NOMO-1 treated with DMSO at 0.1 percent for 48 hours (cell line): ENCODE measurements around the gene OBI1.
"Not testable (repeated sequence)": the region's sequence is repeated elsewhere in the genome, so short reads cannot be mapped to it uniquely, and the experiment has no call there.

ENCODE experiments used
- DNase-seq: peaks from one replicate; lab custom pipeline; 2025; ENCODE audit not compliant: unreplicated experiment; lab: John Stamatoyannopoulos, UW

The OBI1 gene

DNA sequence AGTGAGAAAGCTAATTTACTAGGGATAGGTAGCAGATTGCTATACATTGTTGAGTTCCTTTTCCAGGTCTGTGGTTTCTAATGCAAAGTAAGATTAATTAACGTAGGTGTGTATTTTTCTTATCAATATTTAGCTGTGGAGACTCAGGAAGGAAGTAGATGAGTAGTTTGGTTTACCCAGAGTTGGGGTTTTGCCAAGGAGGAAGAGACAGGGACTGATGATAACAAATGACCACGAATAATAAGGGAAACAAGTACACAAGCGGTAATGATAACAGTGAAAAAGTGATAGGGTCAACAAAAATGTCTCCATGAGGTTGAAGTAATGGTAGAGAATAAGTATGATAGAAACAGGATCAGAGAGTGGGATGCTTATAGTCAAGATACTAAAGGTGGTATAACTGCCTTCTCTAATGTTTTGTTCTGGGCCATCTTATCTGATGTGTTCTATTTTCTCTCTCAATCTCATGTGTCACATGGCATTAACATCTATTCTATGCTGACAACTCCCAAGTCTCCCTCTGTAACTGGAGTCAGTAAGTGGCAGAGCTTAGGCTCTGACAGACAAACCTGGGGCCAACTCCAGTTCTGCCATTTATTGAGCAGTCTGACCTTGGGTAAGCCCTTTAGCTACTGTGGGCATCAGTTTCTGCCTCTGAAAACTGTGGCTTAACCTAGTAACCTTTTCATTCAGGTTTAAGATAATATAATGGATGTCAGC lies 8.8 kb downstream of the OBI1 start:
- no peak for DNase-seq

DNA sequence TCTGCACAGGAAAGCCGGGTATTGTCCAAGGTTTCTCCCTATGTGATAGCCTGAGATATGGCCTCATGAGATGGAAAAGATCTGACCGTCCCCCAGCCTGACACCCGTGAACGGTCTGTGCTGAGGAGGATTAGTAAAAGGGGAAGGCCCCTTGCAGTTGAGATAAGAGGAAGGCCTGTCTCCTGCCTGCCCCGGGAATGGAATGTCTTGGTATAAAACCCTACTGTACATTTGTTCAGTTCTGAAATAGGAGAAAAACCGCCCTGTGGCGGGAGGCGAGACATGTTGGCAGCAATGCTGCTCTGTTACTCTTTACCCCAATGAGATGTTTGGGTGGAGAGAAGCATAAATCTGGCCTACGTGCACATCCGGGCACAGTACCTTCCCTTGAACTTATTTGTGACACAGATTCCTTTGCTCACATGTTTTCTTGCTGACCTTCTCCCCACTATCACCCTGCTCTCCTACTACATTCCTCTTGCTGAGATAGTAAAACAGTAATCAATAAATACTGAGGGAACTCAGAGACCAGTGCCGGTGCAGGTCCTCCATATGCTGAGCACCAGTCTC lies 11.8 kb downstream of the OBI1 start:
- DNase-seq, result not testable (repeated sequence)

DNA sequence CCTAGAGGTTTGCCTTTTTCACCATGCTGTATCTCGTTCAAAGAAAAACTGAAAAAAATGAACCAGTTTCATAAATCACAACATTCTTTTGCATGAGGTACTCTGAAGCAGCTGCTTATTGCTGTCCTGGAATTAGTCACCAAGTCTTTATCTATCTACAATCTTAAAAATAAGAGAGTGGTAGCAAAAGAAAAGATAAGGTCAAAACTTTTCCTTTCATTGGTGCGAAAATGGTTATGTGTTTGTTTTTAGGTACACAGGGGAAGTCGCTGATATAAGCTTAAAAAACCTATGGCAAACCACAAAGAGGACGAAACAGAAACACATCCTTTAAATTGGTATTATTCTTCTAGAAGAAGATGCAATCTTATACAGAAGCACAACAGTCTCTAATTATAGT lies 20.7 kb downstream of the OBI1 start:
- no peak for DNase-seq

DNA sequence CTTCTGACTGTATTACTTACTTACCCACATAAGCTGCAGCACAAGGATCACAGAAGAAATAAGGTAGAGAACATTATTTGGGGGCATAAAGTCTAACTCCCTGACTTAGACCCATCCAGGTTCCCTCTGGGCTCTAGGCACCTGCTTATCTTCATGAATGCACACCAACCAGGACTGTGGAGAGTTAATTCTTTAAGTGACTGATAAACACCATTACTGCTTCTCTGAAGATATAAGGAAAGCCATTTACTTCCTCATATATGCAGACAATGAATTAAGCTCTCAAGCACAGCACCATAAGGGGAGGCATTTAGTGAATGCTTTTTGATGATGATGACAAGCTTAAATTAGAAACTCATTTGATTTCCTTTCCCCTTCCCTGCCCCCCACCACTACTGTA lies 22.5 kb downstream of the OBI1 start:
- no peak for DNase-seq

DNA sequence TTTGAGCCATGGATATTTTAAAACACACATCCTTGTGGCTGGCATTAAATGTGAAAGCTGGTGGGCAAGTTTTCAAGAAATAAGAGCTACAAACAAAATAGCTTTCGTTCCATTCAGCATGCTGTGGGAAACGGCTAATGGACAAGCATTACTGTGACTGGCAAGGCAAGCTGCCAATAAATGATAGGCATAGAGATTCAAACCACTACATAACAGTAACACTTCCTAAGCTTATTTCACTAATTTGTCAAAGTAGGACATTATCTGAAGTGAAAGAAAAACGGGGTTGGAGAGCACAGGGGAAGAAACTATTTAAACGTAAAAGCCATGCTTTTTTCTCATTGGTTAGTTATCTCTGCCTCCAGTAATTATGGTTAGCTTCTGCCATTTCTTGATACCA lies 26.0 kb downstream of the OBI1 start:
- no peak for DNase-seq

DNA sequence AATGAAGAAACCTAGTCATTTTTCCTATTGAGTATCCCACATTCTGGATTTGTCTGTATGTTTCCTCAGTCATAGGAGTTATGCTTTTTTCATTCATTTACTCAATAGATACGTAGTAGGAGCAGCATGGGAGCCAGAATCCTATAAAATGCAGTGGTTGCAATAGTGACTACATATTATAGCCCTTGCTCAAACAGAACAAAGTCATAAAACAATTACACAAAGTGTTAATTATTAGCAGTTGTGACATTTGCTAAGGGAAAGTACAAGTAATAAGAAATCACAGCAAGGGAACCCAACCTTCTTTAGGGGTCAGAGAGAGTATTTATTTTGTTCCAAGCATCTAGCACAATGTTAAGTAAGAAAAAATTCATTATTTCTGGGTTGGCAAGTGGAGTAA lies 27.9 kb downstream of the OBI1 start:
- DNase-seq, result no peak

DNA sequence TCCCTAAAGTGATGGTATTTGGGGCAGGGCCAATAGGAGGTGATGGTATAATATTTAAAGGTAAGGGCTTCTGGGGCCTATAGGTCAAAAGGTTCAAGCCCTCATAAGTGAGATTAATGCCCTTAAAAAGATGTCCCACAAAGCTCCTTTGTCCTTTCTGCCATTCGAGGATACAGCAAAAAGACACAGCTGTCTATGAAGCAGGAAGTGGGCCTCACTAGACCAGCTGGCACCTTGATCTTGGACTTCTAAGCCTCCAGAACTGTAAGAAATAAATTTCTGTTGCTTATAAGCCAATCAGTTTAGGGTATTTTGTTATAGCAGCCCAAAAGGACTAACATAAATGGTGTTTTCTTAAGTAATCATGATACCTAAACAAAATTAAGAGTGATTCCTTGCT lies 28.4 kb downstream of the OBI1 start:
- DNase-seq, result no peak

DNA sequence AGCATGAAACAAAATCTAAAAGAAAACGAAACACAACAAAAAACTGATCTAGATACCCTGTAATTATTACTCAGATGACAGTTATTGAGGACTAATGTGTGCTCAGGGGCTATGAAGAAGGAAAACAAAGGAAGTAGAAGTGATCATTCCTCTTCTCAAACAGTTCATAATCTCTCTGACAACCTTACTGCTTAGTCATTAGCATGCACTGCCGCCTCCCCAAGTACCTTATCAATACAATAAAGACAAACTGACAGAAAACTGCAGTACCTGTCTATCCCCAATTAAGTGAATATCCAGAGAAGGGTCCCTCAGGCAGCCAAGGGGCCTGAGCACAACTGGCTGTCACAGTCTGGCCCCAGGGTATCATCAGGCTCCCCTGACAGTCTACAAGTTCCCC lies 33.6 kb downstream of the OBI1 start:
- DNase-seq, result no peak

DNA sequence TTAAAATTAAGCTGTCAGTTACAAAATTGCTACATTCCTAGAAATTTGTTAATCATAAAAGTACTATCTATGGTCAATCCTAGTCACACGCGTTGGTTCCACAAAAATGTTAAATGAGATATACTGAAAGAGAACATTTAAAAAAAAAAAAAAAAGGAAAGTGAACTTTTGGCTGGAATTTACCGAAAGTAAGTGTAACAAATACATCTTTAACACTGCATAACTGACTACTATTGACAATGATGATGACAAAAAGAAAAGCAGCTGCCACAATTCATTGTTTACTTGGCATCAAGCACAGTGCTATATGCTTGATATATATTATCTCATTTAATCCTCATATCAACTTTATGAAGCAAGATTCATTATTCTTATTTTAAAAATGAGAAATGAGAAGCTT lies 35.8 kb downstream of the OBI1 start:
- no peak for DNase-seq

DNA sequence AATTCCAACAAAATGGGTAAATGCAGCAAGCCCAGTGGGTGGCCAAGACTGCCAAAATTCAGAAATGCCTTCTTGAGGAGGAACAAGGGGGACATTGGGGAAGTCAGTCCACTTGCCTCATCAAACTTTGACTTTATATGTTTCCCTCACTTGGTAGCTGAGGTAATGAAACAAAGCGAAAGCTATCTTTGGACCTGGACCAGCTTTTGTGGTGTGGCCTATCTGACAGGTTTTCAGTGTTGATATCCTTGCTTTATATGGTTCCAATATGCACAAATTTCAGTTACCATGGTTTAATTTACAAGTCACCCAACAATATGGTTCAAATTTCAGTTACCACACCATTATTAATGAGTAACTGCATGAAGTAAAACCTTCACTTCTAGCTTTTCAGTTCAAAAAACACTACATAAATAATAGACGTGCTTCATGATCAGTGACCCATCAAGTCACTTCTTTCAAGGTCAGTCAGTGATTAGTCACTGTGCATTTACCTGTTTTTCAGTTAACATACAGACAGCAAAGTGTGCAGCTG lies 38.0 kb downstream of the OBI1 start:
- no peak for DNase-seq

DNA sequence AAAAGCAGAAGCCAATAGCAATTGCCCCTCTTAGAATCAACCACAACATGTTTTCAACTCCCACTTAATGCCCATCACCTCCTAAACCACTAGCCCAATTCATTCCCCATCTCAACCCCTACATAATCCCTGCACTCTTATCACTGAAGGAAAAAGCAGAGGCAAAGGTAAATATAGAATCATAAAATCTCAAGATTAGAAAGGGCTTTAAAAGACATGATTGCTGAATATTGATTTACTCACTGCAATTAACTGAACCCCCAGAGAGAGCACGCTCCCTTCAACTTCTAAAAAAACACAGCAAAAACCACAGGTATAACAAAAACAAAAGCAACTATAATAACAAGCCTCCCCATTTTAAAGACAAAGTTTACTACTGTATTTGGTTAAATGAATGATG lies 40.5 kb downstream of the OBI1 start:
- DNase-seq, result no peak

DNA sequence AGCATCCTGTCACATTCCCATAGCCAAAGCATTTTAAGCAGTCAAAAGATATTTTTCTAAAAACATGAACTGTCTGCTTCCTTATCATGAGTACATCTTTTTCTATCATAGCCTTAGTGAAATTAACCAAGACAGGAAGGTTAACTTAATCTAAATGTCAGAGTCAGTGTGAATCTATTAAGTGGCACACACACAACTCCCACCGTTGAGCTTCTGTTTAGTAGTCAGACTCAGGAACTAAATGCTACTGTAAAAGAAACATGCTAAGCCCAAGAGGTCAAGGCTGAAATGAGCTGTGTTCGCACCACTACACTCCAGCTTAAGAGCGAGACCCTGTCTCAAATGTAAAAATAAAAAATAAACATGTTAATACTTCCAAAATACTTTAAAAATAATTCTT lies 47.9 kb downstream of the OBI1 start:
- no peak for DNase-seq

DNA sequence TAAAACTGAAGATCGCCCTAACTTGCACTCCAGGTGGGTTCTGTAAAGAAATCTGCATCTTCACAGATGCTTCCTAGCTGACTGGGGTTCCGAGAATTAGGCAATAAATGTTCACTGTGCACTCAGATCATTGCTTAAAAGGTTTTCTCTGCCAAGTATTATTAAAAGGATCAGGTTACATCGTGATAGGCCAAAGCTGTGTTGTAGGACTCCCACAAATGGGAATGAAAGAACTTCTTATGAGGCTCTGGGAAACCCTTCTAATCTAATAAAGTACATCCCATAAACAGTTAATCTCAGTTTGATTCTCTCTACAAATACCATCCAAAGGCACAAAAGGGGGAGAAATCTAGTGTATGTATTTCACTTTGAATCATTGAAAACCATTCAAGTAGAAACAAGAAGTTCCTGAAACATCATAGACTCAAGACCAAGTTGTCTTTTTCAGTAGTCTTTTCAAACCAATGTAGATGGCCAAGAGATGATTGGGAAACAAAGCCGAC lies 48.5 kb downstream of the OBI1 start:
- no peak for DNase-seq

DNA sequence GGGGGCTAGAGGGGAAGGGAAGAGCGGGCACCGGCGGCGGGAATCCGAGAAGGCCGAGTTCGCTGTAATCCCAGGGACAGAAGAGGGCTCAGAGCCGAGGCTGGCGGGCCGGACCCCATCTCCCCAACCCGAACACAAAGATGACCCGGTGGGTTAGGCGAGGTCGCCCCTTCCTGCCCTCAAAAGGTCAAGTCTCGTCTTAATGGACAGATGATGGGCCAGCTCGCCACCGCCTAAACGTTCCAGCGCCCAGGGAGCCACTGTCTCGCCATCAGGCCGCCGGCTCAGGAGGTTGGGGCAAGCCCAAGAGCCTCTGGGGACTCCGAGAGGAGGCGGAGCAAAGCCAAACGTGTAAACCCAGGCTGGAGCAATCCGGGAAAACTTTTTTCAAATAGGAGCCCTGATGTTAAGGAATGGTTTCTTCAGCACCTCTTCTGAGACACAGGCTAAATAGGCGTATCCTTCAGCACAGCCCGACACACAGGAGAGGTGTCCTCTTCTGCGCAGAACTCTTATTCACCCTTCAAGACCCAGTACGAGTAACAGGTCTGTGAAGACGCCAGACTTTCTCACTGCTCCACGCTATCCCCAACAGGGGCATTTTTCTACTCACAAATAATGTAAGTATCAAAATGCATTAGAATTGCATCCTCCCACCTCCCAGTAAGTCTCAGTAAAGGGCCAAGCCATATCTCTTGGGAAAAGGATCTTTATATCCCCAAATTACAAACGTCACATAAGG lies 49.3 kb downstream of the OBI1 start:
- no peak for DNase-seq

DNA sequence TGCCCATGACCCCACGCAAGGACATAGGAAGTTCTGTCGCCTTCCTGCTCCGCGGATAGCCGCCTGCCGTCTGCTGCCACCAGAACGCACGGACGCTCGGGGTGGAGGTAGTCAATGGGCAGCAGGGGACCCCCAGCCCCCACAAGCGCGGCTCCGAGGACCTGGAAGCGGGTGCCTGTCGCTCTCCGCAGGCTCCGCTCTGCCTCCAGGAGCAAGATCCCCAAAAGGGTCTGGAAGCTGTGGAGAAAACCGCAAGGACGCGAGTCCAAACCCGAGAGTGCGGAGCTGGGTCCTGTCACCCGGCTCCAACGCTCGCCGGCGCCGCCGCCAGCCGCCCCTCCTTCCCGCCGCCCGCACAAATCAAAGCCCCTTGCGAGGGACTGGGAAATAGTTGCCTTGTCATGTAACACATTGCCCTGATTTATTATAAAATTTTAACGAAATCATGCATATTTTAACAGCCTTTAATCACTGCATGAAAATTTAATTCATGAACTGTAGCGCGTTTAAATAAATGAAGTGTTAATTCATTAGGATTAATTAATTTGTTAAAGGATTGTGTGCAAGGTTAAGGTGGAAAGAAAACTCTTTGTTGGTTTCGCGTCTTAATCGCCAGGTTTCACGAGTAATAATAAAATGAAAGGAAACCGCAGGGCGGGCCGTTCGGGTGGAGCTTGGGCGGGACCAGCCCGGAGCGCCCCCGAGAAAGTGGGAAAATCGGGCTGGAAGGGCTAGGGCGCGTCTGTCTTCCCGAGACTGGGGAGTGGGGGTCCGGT lies 50.1 kb downstream of the OBI1 start:
- no peak for DNase-seq

DNA sequence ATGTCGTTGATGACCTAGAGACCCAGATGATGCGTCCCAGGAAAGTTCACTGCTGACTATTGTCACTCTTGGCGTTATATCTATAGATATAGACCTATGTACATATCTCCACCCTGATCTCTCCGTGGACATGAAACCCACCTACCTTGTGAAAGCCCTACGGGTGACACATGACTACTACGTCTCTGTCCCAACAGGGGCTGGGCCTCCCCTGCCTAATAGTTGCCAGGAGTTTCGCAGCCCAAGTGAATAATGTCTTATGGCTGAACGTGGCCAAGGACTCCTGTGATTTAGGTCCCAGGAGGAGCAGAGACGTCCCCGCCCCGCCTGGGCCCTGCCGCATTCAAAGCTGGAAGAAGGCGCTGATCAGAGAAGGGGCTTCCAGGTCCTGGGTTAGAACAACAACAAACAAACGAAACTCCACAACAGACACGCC lies 50.7 kb downstream of the OBI1 start:
- DNase-seq, result no peak

DNA sequence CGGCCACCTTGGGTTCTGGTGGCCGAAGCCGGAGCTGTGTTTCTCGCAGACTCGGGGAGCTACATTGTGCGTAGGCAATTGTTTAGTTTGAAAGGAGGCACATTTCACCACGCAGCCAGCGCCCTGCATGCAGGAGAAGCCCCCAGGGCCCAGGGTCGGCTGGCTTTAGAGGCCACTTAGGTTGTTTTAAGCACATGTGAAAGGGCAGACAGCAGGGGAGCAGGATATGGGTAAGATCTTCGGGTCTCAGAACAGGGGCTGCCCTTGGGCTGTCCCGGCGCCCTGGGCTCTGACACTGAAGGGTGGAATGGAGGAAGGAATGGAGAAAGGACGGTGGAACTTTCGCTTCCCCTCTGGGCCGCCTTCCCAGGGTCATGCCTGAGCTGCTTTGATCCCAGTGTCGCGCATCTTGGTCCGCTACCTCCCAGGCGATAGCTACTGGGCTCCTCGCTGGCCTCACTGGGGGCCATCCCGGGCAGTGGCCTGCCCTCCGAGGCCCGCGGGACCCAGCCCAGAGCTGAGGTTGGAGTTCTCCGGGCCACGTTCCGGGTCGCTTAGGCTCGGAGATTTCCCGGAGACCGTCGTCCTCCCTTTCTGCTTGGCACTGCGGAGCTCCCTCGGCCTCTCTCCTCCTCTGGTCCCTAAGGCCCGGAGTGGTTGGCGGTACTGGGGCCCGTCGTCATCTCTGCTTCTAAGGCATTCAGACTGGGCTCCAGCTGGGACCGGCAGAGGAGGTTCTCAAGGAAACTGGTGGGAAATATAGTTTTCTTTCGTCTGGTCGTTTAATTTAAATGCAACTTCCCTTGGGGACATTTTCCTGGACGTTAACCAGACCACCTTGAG lies 51.3 kb downstream of the OBI1 start:
- DNase-seq, result no peak

DNA sequence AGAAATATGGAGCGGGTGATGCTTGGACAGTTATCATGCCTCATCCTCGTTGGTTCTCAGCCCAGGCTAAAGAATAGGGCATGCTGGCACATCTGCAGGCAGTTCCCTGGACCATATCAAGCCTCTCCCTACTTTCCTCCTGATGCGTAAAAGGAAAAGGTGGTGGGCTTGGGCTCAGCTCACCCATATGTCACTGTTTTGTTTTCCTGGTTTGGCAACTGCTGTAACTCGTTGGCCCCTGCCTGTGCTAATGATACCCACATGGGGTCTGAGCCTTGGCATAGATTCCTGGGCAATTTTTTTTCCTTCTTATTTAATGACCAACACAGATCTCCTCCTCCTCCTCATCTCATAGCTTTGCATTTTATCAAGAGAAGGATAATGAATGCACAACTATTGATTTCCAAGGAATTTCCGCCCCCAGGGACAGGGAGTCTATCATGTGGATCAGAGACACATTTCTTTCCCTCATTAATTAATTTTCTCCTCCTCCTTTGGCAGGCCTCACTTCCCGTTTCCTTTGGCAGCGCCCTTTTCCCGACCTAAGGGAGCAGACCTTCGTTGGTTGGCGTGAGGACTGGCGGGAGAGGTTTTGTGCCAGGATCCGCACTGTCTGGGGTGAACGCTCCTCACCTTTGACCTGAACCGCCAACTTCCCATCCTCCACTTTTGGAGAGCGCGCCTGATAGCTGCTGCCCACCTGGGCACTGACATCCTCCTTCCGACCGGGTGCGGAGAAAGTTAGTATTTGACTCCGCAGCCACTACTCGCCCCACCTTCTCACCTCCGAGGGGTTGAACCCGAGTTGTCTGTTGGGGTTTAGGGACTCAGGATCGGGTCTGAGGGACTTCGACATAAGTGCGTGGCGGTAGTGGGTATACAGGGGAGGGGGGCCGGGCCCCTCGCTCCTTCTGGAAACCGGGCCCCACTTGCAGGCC lies 52.2 kb downstream of the OBI1 start:
- DNase-seq, result no peak
